ENCODE measurements around the gene ARRDC1. TPM values are rescaled to one million over a fixed set of nuclear protein-coding genes. Genes with fewer than 3 reads are reported as not detected.
"Not testable (repeated sequence)": the region's sequence is repeated elsewhere in the genome, so short reads cannot be mapped to it uniquely, and the experiment has no call there.

Gene ARRDC1
- total RNA-seq, 2 donors from 2014 or later = 78.1 to 93.6 TPM

DNA sequence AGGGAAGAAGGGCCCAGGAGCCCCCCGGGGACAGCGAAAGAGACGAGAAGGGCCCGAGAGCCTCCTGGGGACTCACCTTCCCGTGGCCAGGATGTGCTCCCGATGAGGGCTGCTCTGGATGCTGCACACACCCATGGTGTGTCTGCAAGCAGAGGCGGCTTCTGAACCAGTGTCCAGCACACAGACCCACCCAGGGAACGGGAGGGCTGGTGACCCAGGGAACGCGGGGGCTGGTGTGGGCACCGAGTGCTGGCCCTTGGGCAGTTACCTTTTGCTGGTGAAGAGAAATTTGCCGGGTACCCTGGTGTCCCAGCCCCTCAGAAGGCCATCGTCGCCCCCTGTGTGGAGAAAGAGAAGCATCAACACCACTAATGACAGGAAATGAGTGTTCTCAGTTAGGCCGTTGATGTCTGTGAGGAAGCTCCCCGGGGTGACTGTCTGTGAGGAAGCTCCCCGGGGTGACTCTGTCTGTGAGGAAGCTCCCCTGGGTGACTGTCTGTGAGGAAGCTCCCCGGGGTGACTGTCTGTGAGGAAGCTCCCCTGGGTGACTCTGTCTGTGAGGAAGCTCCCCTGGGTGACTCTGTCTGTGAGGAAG is 40.6 kb upstream of the ARRDC1 start:
- Histone ChIP-seq H3K36me3 (replicated peaks in 1 of 2; ENCODE audit: insufficient read depth in 1 of 2, low read depth in 2 of 2) (peaks cover 14% of the 10 kb centered on the region in 2 donors), H3K27ac (no peak overlapping the region), H3K4me1 (peaks cover 5% of the 10 kb centered on the region), H3K9me3 (no peaks in the 10 kb centered on the region), H3K4me3 (no peak overlapping the region), H3K27me3 (no peaks in the 10 kb centered on the region)
- intact Hi-C loops (cut with DNase I) = no loop called here
- DNase-seq (no peak), ATAC-seq (no peak)
- no peak for TF ChIP-seq POLR2A (IDR thresholded peaks at IDR 0.05)
- TF ChIP-seq, protein P1, sequence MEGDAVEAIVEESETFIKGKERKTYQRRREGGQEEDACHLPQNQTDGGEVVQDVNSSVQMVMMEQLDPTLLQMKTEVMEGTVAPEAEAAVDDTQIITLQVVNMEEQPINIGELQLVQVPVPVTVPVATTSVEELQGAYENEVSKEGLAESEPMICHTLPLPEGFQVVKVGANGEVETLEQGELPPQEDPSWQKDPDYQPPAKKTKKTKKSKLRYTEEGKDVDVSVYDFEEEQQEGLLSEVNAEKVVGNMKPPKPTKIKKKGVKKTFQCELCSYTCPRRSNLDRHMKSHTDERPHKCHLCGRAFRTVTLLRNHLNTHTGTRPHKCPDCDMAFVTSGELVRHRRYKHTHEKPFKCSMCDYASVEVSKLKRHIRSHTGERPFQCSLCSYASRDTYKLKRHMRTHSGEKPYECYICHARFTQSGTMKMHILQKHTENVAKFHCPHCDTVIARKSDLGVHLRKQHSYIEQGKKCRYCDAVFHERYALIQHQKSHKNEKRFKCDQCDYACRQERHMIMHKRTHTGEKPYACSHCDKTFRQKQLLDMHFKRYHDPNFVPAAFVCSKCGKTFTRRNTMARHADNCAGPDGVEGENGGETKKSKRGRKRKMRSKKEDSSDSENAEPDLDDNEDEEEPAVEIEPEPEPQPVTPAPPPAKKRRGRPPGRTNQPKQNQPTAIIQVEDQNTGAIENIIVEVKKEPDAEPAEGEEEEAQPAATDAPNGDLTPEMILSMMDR (IDR thresholded peaks at IDR 0.05) = no peak
- 84 to 87% methylated on average over 11 to 16 of the region's 18 CpGs for WGBS, 2 donors

DNA sequence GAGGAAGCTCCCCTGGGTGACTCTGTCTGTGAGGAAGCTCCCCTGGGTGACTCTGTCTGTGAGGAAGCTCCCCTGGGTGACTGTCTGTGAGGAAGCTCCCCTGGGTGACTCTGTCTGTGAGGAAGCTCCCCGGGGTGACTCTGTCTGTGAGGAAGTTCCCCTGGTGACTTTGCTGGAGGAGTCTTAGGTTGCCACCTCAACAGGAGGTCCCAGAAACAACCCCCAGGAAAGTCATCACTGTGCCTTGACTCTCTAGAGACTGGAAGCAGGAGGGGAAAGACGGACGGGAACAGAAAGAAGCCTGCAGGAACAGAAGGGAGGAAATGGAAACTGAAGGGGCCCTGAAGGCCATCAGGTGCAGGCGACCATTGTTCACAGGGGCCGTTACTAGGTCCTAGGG is 37.0 kb upstream of the ARRDC1 start:
- ATAC-seq; H3K9me3 ChIP-seq; H3K27me3 ChIP-seq; DNase-seq; H3K4me3 ChIP-seq; intact Hi-C loops (cut with DNase I); H3K4me1 ChIP-seq; H3K27ac ChIP-seq: not testable (repeated sequence)
- 94 to 98% methylated on average over 4 to 5 of the region's 5 CpGs for WGBS, 2 donors
- peaks cover 16 to 18% of the 10 kb centered on the region in 2 donors for H3K36me3 ChIP-seq (replicated peaks in 1 of 2; ENCODE audit: insufficient read depth in 1 of 2, low read depth in 2 of 2)

GRCh38 chr9:137569609-137570203 is 35.8 kb upstream of the ARRDC1 start:
- intact Hi-C loops (cut with DNase I) = no loop called here
- no peak for ATAC-seq

DNA sequence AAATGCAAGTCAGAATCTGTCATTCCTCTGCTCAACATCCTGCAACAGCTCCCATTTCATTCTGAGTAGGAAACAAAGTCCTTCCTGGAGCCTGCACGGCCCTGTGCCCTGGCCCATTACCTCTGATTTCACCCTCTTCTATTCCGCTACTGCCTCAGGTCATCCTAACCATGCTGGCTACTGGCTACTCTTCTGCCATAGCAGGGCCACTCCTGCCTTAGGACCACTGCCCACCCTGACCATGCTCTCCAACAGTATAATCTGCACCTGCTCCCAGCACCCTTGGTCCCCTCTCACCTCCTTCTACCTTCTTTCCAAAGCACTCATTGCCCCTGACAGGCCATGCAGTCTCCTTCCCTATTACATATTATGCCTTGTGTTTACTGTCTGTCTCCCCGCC is 34.9 kb upstream of the ARRDC1 start:
- no peak for ATAC-seq
- Histone ChIP-seq H3K36me3 (replicated peaks in 1 of 2; ENCODE audit: insufficient read depth in 1 of 2, low read depth in 2 of 2) (peaks cover 7 to 15% of the 10 kb centered on the region in 2 donors), H3K4me1 (no peaks in the 10 kb centered on the region)

More at GRCh38 chr9:137569609-137570203, 35.8 kb upstream of the ARRDC1 start:
- Histone ChIP-seq H3K36me3 (replicated peaks in 1 of 2; ENCODE audit: insufficient read depth in 1 of 2, low read depth in 2 of 2) (peaks cover 7 to 13% of the 10 kb centered on the region in 2 donors), H3K27ac (no peak overlapping the region), H3K9me3 (no peaks in the 10 kb centered on the region), H3K27me3 (no peaks in the 10 kb centered on the region), H3K4me1 (no peaks in the 10 kb centered on the region), H3K4me3 (no peak overlapping the region)
- TF ChIP-seq, protein P1 (IDR thresholded peaks at IDR 0.05) = no peak
- no peak for TF ChIP-seq POLR2A (IDR thresholded peaks at IDR 0.05)
- WGBS, 2 donors = 85 to 93% methylated on average over 5 of the region's 5 CpGs
- no peak for DNase-seq

DNA sequence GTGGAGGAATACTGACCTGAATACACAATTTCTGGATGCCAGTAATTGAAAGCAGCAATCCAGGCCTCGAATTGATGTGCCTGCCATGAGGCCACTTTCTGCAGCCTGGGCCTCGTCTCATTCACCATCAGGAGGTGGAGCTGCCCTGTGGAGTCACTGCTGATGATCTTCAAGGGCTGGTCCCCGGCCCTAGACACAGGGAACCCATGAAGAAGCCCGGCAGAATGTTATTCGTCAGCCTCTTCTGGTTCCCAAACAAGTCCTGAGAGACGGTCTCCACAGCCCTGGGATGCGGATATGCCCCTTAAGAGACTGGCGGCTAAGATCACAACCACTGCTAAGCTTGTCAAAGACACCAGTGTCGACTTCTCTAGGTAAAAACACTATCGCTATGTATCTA is 31.3 kb upstream of the ARRDC1 start:
- H3K9me3 ChIP-seq = no peaks in the 10 kb centered on the region
- no peaks in the 10 kb centered on the region for H3K27me3 ChIP-seq
- no peak overlapping the region for H3K27ac ChIP-seq
- WGBS, 2 donors = 79 to 84% methylated on average over 10 of the region's 10 CpGs
- peaks cover 26% of the 10 kb centered on the region for H3K4me1 ChIP-seq
- DNase-seq = no peak
- intact Hi-C loops (cut with DNase I) = no loop called here
- no peak for TF ChIP-seq POLR2A (IDR thresholded peaks at IDR 0.05)
- TF ChIP-seq, protein P1 (IDR thresholded peaks at IDR 0.05) = no peak
- H3K36me3 ChIP-seq (replicated peaks in 1 of 2; ENCODE audit: insufficient read depth in 1 of 2, low read depth in 2 of 2) = peaks cover 7 to 13% of the 10 kb centered on the region in 2 donors
- no peak for ATAC-seq
- H3K4me3 ChIP-seq = no peak overlapping the region

More for the DNA sequence above, 34.9 kb upstream of the ARRDC1 start:
- WGBS, 2 donors = 95 to 97% methylated on average over 3 of the region's 3 CpGs
- Histone ChIP-seq H3K4me3 (no peak overlapping the region), H3K27ac (no peak overlapping the region), H3K27me3 (no peaks in the 10 kb centered on the region), H3K9me3 (no peaks in the 10 kb centered on the region)
- intact Hi-C loops (cut with DNase I) = no loop called here
- no peak for DNase-seq
- TF ChIP-seq, protein P1 (IDR thresholded peaks at IDR 0.05) = no peak
- no peak for TF ChIP-seq POLR2A (IDR thresholded peaks at IDR 0.05)
